Caco-2 (cell line): ENCODE data around the gene MACC1. TPM values are rescaled to one million over a fixed set of nuclear protein-coding genes. Genes with fewer than 3 reads are reported as not detected.
A peak's percentile ranks its signal among the peaks of the same experiment; 100 is the strongest.

ENCODE experiments used
- BruUV-seq: library from RNA; stranded (reverse); fragments of 400-500 nt; replicated peaks from 2 replicates; lab custom pipeline; 2021; lab: Mats Ljungman, UMichigan
- CTCF ChIA-PET: fragments of 300-600 bp; sonication (Branson Sonifier 250); formaldehyde crosslinking; loops from one replicate; lab custom pipeline; 2022; ENCODE audit warnings: antibody characterized with exemption; lab: Charles Lee
- POLR2A ChIA-PET: fragments of 300-600 bp; sonication (Branson Sonifier 250); formaldehyde crosslinking; loops from one replicate; lab custom pipeline; 2022; ENCODE audit warnings: antibody characterized with exemption; lab: Charles Lee
- DNase-seq, 2 experiments: peaks; one replicate each; pipeline versions ENCODE4 v3.0.0 to v3.0.0-alpha.2; 2020 to 2022
- H3K27me3 ChIP-seq: replicated peaks from 2 replicates; pipeline ENCODE4 v1.6.0; 2011; ENCODE audit warnings: low read length; ENCODE audit not compliant: control insufficient read depth, insufficient read depth
- H3K36me3 ChIP-seq: 2 replicates; pipeline ENCODE4 v1.5.1; 2011; ENCODE audit warnings: low read length; ENCODE audit not compliant: control insufficient read depth, insufficient read depth
- H3K4me1 ChIP-seq: fragments of 250-450 bp; sonication (Bioruptor Pico); 2 replicates; pipeline ENCODE4 v1.5.1; 2020; ENCODE audit warnings: mild to moderate bottlenecking
- H3K4me3 ChIP-seq: 2 replicates; pipeline ENCODE4 v1.5.1; 2011; ENCODE audit warnings: low read depth, mild to moderate bottlenecking, control low read depth, low read length
- H3K9me3 ChIP-seq: fragments of 250-450 bp; sonication (Bioruptor Pico); 2 replicates; pipeline ENCODE4 v1.5.1; 2020; ENCODE audit warnings: mild to moderate bottlenecking, moderate library complexity
- H3K27ac Mint-ChIP-seq: one replicate; pipeline ENCODE4 v1.8.0; 2022; ENCODE audit warnings: mixed read lengths; ENCODE audit not compliant: unreplicated experiment
- H3K27me3 Mint-ChIP-seq: one replicate; pipeline ENCODE4 v1.8.0; 2022; ENCODE audit warnings: mixed read lengths; ENCODE audit not compliant: insufficient read depth, unreplicated experiment
- H3K36me3 Mint-ChIP-seq: one replicate; pipeline ENCODE4 v1.8.0; 2022; ENCODE audit warnings: mild to moderate bottlenecking, mixed read lengths; ENCODE audit not compliant: insufficient read depth, unreplicated experiment
- H3K4me1 Mint-ChIP-seq: one replicate; pipeline ENCODE4 v1.8.0; 2022; ENCODE audit warnings: low read depth, mixed read lengths; ENCODE audit not compliant: unreplicated experiment
- H3K4me3 Mint-ChIP-seq: one replicate; pipeline ENCODE4 v1.8.0; 2022; ENCODE audit warnings: mild to moderate bottlenecking, moderate library complexity, mixed read lengths; ENCODE audit not compliant: unreplicated experiment
- H3K9me3 Mint-ChIP-seq: one replicate; pipeline ENCODE4 v1.8.0; 2022; ENCODE audit warnings: mixed read lengths; ENCODE audit not compliant: unreplicated experiment
- CTCF ChIP-seq, 2 experiments: fragments of 200-600 bp in 1 of 2; IDR thresholded peaks; 1 replicate in 1 of 2; 2 replicates in 1 of 2; pipeline versions ENCODE4 v1.5.1 to v1.8.0; 2011 to 2022; ENCODE audit warnings: antibody characterized with exemption in 1 of 2, control low read depth in 1 of 2, inconsistent platforms in 1 of 2, low read depth in 1 of 2, low read length in 1 of 2, mild to moderate bottlenecking in 1 of 2, moderate library complexity in 1 of 2; ENCODE audit not compliant: insufficient read depth in 1 of 2, severe bottlenecking in 1 of 2, unreplicated experiment in 1 of 2
- intact Hi-C: fragments of 100-400 bp; cut with micrococcal nuclease; formaldehyde crosslinking; loops from one replicate; pipeline ENCODE4 v1.10.0; 2022; ENCODE audit not compliant: unreplicated experiment
- total RNA-seq: library from RNA; stranded (reverse); gene quantifications from 2 replicates; pipeline ENCODE4 v1.2.3, GENCODE V29; 2022

MACC1 gene
- total RNA-seq, 1 experiment from 2014 or later: 87.7 TPM

GRCh38 chr7:20164425-20165145 lies 52.6 kb downstream of the MACC1 start:
- H3K27ac Mint-ChIP-seq: peak overlapping the region; percentile 59
- no peak for DNase-seq
- H3K4me3 ChIP-seq: no peak overlapping the region
- no peak overlapping the region for H3K4me3 Mint-ChIP-seq
- peaks cover 10% of the 10 kb centered on the region for H3K36me3 ChIP-seq
- H3K4me1 ChIP-seq: no peaks in the 10 kb centered on the region
- intact Hi-C loops: no loop called here
- H3K4me1 Mint-ChIP-seq: peaks cover 6% of the 10 kb centered on the region
- peaks cover 74% of the 10 kb centered on the region for H3K36me3 Mint-ChIP-seq
- H3K9me3 Mint-ChIP-seq: no peaks in the 10 kb centered on the region
- POLR2A ChIA-PET: no interaction called here
- no peaks in the 10 kb centered on the region for H3K27me3 ChIP-seq
- no peaks in the 10 kb centered on the region for H3K9me3 ChIP-seq
- BruUV-seq: no TSS peak
- no peak for TF ChIP-seq CTCF (IDR thresholded peaks at IDR 0.05; ENCODE audit: insufficient read depth in 1 of 2, low read depth in 1 of 2, low read length in 1 of 2, severe bottlenecking in 1 of 2, unreplicated experiment in 1 of 2)
- CTCF ChIA-PET: no interaction called here
- no peaks in the 10 kb centered on the region for H3K27me3 Mint-ChIP-seq

DNA sequence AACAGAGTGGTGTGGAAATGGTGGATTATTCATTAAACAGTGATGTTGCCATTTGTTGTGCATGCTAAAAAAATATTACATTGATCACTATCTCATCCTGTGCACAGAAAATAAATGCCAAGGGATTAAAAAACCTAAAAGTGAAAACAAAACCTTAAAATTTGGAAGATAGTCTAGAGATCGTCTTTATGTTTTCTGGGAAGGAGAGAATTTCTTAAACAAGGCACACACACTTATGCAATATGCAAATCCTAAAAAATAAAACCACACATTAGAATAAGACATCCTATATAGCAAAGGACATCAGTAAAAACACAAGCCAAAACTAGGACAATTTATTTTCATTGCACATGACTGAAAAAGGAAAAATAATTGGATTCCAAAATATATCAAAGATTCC lies 54.5 kb downstream of the MACC1 start:
- Mint-ChIP-seq H3K27ac (no peak overlapping the region), H3K36me3 (peaks cover 76% of the 10 kb centered on the region), H3K27me3 (no peaks in the 10 kb centered on the region), H3K4me3 (no peak overlapping the region), H3K9me3 (no peaks in the 10 kb centered on the region), H3K4me1 (peaks cover 19% of the 10 kb centered on the region)
- no peak overlapping the region for H3K4me3 ChIP-seq
- peaks cover 4% of the 10 kb centered on the region; the same call in 1 of the 2 replicates for H3K36me3 ChIP-seq
- H3K9me3 ChIP-seq: no peaks in the 10 kb centered on the region
- TF ChIP-seq CTCF (IDR thresholded peaks at IDR 0.05; ENCODE audit: insufficient read depth in 1 of 2, low read depth in 1 of 2, low read length in 1 of 2, severe bottlenecking in 1 of 2, unreplicated experiment in 1 of 2): no peak
- no TSS peak for BruUV-seq
- ChIA-PET CTCF (no interaction called here), POLR2A (no interaction called here)
- intact Hi-C loops: no loop called here
- DNase-seq: no peak
- 0 out of 2 replicates have a peak, but pooled peaks cover 13% of the 10 kb centered on the region for H3K4me1 ChIP-seq
- H3K27me3 ChIP-seq: no peaks in the 10 kb centered on the region

DNA sequence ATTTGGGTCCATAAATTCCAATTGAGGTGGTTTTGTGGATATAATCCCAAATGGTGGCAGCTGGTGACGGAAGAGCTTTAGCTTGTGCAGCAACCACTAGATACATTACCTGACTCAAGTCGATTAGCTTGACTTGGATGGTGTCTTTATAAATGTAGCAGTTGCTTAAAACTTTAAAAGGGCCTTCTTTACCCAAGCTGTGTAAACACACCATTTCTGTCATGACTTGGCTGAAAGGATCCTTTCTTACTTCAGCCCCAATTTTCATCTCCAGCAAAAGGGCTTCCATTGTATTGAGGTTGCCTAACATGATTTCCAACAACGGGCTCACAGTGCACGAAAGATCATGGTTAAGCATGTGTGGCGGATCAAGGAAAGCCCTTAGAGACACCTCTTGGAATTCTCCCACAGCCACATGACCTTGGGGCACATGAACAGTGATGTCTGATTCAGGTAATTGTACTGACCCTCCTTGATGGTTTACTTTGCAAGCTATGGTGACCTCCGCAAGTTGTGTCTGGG lies 57.9 kb downstream of the MACC1 start:
- ChIA-PET POLR2A (no interaction called here), CTCF (interaction anchor here (1.1 kb wide), 1 partner anchor 411 kb away, joined by 3 read pairs; no protein-coding TSS in a partner anchor)
- H3K9me3 ChIP-seq: no peaks in the 10 kb centered on the region
- H3K4me1 ChIP-seq: 0 out of 2 replicates have a peak, but pooled peaks cover 13% of the 10 kb centered on the region
- intact Hi-C loops: loop anchor here (2.0 to 5.0 kb wide), 3 partner anchors 60 to 438 kb away; no protein-coding TSS in a partner anchor
- peaks cover 12% of the 10 kb centered on the region for H3K4me1 Mint-ChIP-seq
- no peak overlapping the region for H3K4me3 ChIP-seq
- no peak for TF ChIP-seq CTCF (IDR thresholded peaks at IDR 0.05; ENCODE audit: insufficient read depth in 1 of 2, low read depth in 1 of 2, low read length in 1 of 2, severe bottlenecking in 1 of 2, unreplicated experiment in 1 of 2)
- DNase-seq: no peak
- H3K27me3 Mint-ChIP-seq: no peaks in the 10 kb centered on the region
- H3K36me3 Mint-ChIP-seq: peaks cover 80% of the 10 kb centered on the region
- peaks cover 2% of the 10 kb centered on the region; the same call in 1 of the 2 replicates for H3K36me3 ChIP-seq
- no TSS peak for BruUV-seq
- no peaks in the 10 kb centered on the region for H3K9me3 Mint-ChIP-seq
- H3K27me3 ChIP-seq: no peaks in the 10 kb centered on the region
- H3K27ac Mint-ChIP-seq: no peak overlapping the region
- H3K4me3 Mint-ChIP-seq: no peak overlapping the region
